Endothelial cell of umbilical vein (primary cell): Measurements from ENCODE around the gene SPRYD3. TPM values are rescaled to one million over a fixed set of nuclear protein-coding genes. Genes with fewer than 3 reads are reported as not detected.

Experiments used
- BruUV-seq: library from RNA; stranded (reverse); fragments of 400-500 nt; replicated peaks from 2 replicates; lab custom pipeline; 2021; lab: Mats Ljungman, UMichigan
- CTCF ChIA-PET: fragments of 300-600, 350-600 bp; sonication (Branson Sonifier 250); formaldehyde crosslinking; loops from one replicate; lab custom pipeline; 2021; ENCODE audit warnings: antibody characterized with exemption, inconsistent platforms; lab: Charles Lee
- POLR2A ChIA-PET: fragments of 300-600, 350-600 bp; sonication (Branson Sonifier 250); formaldehyde crosslinking; loops from one replicate; lab custom pipeline; 2021; ENCODE audit warnings: antibody characterized with exemption, inconsistent platforms; lab: Charles Lee
- DNase-seq: peaks from one replicate; pipeline ENCODE4 v3.0.0-alpha.2; 2011; ENCODE audit warnings: low read depth, low spot score
- FAIRE-seq: peaks from 2 replicates; lab custom pipeline; 2011; peaks lifted over from hg19 to GRCh38; lab: Jason Lieb, UNC
- H2AFZ ChIP-seq: 2 replicates; pipeline ENCODE4 v1.6.0; 2012; ENCODE audit warnings: low read depth, low read length, control low read depth, inconsistent platforms
- H3K27ac ChIP-seq: 2 replicates; pipeline ENCODE4 v1.5.1; 2011; ENCODE audit warnings: low read depth, mild to moderate bottlenecking, control low read depth, low read length, moderate library complexity; ENCODE audit not compliant: insufficient read depth
- H3K27me3 ChIP-seq, 2 experiments: 2 replicates each; pipeline versions ENCODE4 v1.6.0 to v1.6.1; 2011; ENCODE audit warnings: low read length in 2 of 2, mixed read lengths in 1 of 2; ENCODE audit not compliant: control insufficient read depth in 2 of 2, insufficient read depth in 2 of 2
- H3K36me3 ChIP-seq, 2 experiments: 2 replicates in 1 of 2; 3 replicates in 1 of 2; pipeline ENCODE4 v1.5.1; 2011; ENCODE audit warnings: low read length in 2 of 2, mild to moderate bottlenecking in 1 of 2, moderate library complexity in 1 of 2; ENCODE audit not compliant: control insufficient read depth in 2 of 2, insufficient read depth in 2 of 2; ENCODE audit errors: extremely low read depth in 1 of 2
- H3K4me1 ChIP-seq: 3 replicates; pipeline ENCODE4 v1.5.1; 2011; ENCODE audit warnings: mild to moderate bottlenecking, low read length; ENCODE audit not compliant: control insufficient read depth, insufficient read depth; ENCODE audit errors: extremely low read depth
- H3K4me2 ChIP-seq: 2 replicates; pipeline ENCODE4 v1.6.1; 2011; ENCODE audit warnings: low read length, control low read depth, mixed read lengths; ENCODE audit not compliant: insufficient read depth
- H3K4me3 ChIP-seq, 3 experiments: fragments of 200-600 bp in 1 of 3; sonication (generic), shearing (Covaris generic) in 1 of 3; replicated peaks in 1 of 3; 2 replicates each; pipeline ENCODE4 v1.5.1; 2011 to 2016; ENCODE audit warnings: control low read depth in 3 of 3, low read length in 3 of 3, mild to moderate bottlenecking in 2 of 3, inconsistent platforms in 1 of 3, low read depth in 1 of 3, moderate library complexity in 1 of 3; ENCODE audit not compliant: insufficient read depth in 1 of 3
- H3K79me2 ChIP-seq: 2 replicates; pipeline ENCODE4 v1.6.0; 2012; ENCODE audit warnings: low read length, inconsistent platforms; ENCODE audit not compliant: control insufficient read depth, insufficient read depth
- H3K9ac ChIP-seq: replicated peaks from 2 replicates; pipeline ENCODE3; 2011; ENCODE audit warnings: low read length, control low read depth; ENCODE audit not compliant: insufficient read depth; ENCODE audit errors: extremely low read depth
- H3K9me1 ChIP-seq: replicated peaks from 3 replicates; pipeline ENCODE4 v1.6.0; 2011; ENCODE audit warnings: mild to moderate bottlenecking, low read length; ENCODE audit not compliant: control insufficient read depth, insufficient read depth; ENCODE audit errors: extremely low read depth
- H3K9me3 ChIP-seq: replicated peaks from 2 replicates; pipeline ENCODE4 v1.5.1; 2012; ENCODE audit warnings: low read length, inconsistent platforms; ENCODE audit not compliant: control insufficient read depth, insufficient read depth
- H4K20me1 ChIP-seq: replicated peaks from 2 replicates; pipeline ENCODE3; 2011; ENCODE audit warnings: mild to moderate bottlenecking, low read length; ENCODE audit not compliant: control insufficient read depth, insufficient read depth; ENCODE audit errors: extremely low read depth
- CTCF ChIP-seq, 2 donors: IDR thresholded peaks; 1 replicate in 1 of 2; 2 replicates in 1 of 2; pipeline ENCODE4 v1.5.1; 2011; ENCODE audit warnings: low read length in 2 of 2, mild to moderate bottlenecking in 2 of 2, moderate library complexity in 2 of 2, control low read depth in 1 of 2, inconsistent platforms in 1 of 2, low read depth in 1 of 2; ENCODE audit not compliant: insufficient read depth in 1 of 2; ENCODE audit errors: extremely low read depth in 1 of 2
- EZH2 ChIP-seq: IDR thresholded peaks from 2 replicates; pipeline ENCODE4 v1.6.1; 2012; ENCODE audit warnings: borderline replicate concordance, low read depth, mild to moderate bottlenecking, moderate library complexity, low read length, inconsistent platforms; ENCODE audit not compliant: severe bottlenecking
- FOS ChIP-seq: IDR thresholded peaks from 2 replicates; pipeline ENCODE4 v1.6.1; 2011; ENCODE audit warnings: mild to moderate bottlenecking, low read length, moderate library complexity, borderline replicate concordance; ENCODE audit not compliant: insufficient read depth
- GATA2 ChIP-seq: IDR thresholded peaks from 2 replicates; pipeline ENCODE4 v1.7.0; 2011; ENCODE audit warnings: low read depth, mild to moderate bottlenecking, moderate library complexity, mixed read lengths, low read length; ENCODE audit not compliant: insufficient read length, insufficient read depth
- JUN ChIP-seq: IDR thresholded peaks from 2 replicates; pipeline ENCODE4 v1.6.1; 2011; ENCODE audit warnings: borderline replicate concordance, low read depth; ENCODE audit not compliant: insufficient read length, insufficient read depth
- MAX ChIP-seq: IDR thresholded peaks from 2 replicates; pipeline ENCODE4 v1.6.1; 2011; ENCODE audit not compliant: insufficient read depth, insufficient read length
- MYC ChIP-seq: IDR thresholded peaks from one replicate; pipeline ENCODE4 v1.6.1; 2011; ENCODE audit warnings: mild to moderate bottlenecking, low read depth, low read length
- POLR2A ChIP-seq: IDR thresholded peaks from 2 replicates; pipeline ENCODE4 v1.6.1; 2012; ENCODE audit warnings: low read depth, mild to moderate bottlenecking, control low read depth, low read length
- POLR2AphosphoS5 ChIP-seq: IDR thresholded peaks from 2 replicates; pipeline ENCODE4 v1.6.1; 2012; ENCODE audit warnings: low read depth, mild to moderate bottlenecking, control low read depth, low read length, moderate library complexity; ENCODE audit not compliant: insufficient read depth
- dilution Hi-C: fragments of 300-500 bp; cut with MboI; formaldehyde crosslinking; loops from one replicate; pipeline ENCODE4 v1.15.0; 2019; ENCODE audit warnings: low sequenced_read_pairs; ENCODE audit not compliant: extremely low pct_ligation_motif_present
- intact Hi-C: fragments of 100-400 bp; cut with micrococcal nuclease; formaldehyde crosslinking; loops from one replicate; pipeline ENCODE4 v1.10.0; 2022
- polyA plus RNA-seq, 4 experiments: library from polyadenylated mRNA; depleted of rRNA in 3 of 4; stranded (reverse) in 3 of 4; unstranded in 1 of 4; fragments of >200 nt; gene quantifications; 2 replicates each; pipeline versions ENCODE4 v1.2.1 to v1.2.3, GENCODE V29; 2011 to 2012; ENCODE audit warnings: missing spikeins in 1 of 4
- total RNA-seq: library from RNA; stranded (reverse); gene quantifications from 2 replicates; pipeline ENCODE4 v1.2.3, GENCODE V29; 2021

Gene SPRYD3
- total and polyA plus RNA-seq, 2 donors (not counting 3 experiments of a cell fraction or from before 2014, with no cell fraction given) = 38.6 to 39.2 TPM

- no peak overlapping the region for H3K4me3 ChIP-seq
- CTCF ChIA-PET = no interaction called here
- no peaks in the 10 kb centered on the region for H3K9me3 ChIP-seq
- POLR2A ChIA-PET = no interaction called here
- no peaks in the 10 kb centered on the region for H4K20me1 ChIP-seq
- H3K4me1 ChIP-seq = no peaks in the 10 kb centered on the region
- peaks cover 3 to 5% of the 10 kb centered on the region in 2 experiments for H3K27me3 ChIP-seq
- intact Hi-C loops (no loop called here), dilution Hi-C loops (no loop called here)
- BruUV-seq = no TSS peak
- no peak for TF ChIP-seq CTCF (IDR thresholded peaks at IDR 0.05; ENCODE audit: extremely low read depth in 1 of 2, insufficient read depth in 1 of 2, low read depth in 1 of 2, low read length in 2 of 2)
- no peak for TF ChIP-seq GATA2
- no peak for TF ChIP-seq POLR2AphosphoS5
- no peak for TF ChIP-seq POLR2A
- TF ChIP-seq MYC = no peak
- no peak for TF ChIP-seq FOS
- no peak for TF ChIP-seq EZH2
- TF ChIP-seq JUN = no peak
- TF ChIP-seq MAX = no peak
- H3K9me1 ChIP-seq = no peaks in the 10 kb centered on the region
- no peak overlapping the region for H3K27ac ChIP-seq
- FAIRE-seq = no peak
- no peak overlapping the region for H3K9ac ChIP-seq
- no peak overlapping the region for H3K4me2 ChIP-seq
- DNase-seq = no peak
- H3K36me3 ChIP-seq = no peaks in the 10 kb centered on the region
- no peaks in the 10 kb centered on the region for H3K79me2 ChIP-seq
- H2AFZ ChIP-seq = no peak overlapping the region
Measured at GRCh38 chr12:53123578-53124351, 44.6 kb upstream of the SPRYD3 start.
